Superior temporal gyrus (tissue), 1 donor: ENCODE data around the gene PREP.
"Not testable (repeated sequence)": the region's sequence is repeated elsewhere in the genome, so short reads cannot be mapped to it uniquely, and the experiment has no call there.

ENCODE experiments used
- DNase-seq: peaks from one replicate; pipeline ENCODE4 v3.0.0-alpha.2; 2016; ENCODE audit errors: extremely low spot score

PREP gene

GRCh38 chr6:105270511-105270910, 132.4 kb downstream of the PREP start:
- DNase-seq, result no peak

GRCh38 chr6:105269390-105269789, 133.5 kb downstream of the PREP start:
- DNase-seq, result no peak

- no peak for DNase-seq
These were observed 138.9 kb downstream of the PREP start for GRCh38 chr6:105263685-105264610.

GRCh38 chr6:105259913-105260889, 142.7 kb downstream of the PREP start:
- DNase-seq, result no peak

GRCh38 chr6:105258816-105259215, 144.1 kb downstream of the PREP start:
- DNase-seq, result no peak

GRCh38 chr6:105257340-105257739, 145.5 kb downstream of the PREP start:
- no peak for DNase-seq

GRCh38 chr6:105256619-105257018, 146.3 kb downstream of the PREP start:
- no peak for DNase-seq

GRCh38 chr6:105253787-105254186, 149.1 kb downstream of the PREP start:
- DNase-seq, result no peak

GRCh38 chr6:105251689-105252088, 151.2 kb downstream of the PREP start:
- no peak for DNase-seq

- DNase-seq, result no peak
These were observed 152.3 kb downstream of the PREP start for GRCh38 chr6:105250533-105250932.

- no peak for DNase-seq
These were observed 159.4 kb downstream of the PREP start for GRCh38 chr6:105243487-105243886.

GRCh38 chr6:105235155-105235554, 167.7 kb downstream of the PREP start:
- no peak for DNase-seq

- not testable (repeated sequence) for DNase-seq
These were observed 171.1 kb downstream of the PREP start for GRCh38 chr6:105231771-105232170.
